ENCODE measurements around the gene ADRA2B.

DNA sequence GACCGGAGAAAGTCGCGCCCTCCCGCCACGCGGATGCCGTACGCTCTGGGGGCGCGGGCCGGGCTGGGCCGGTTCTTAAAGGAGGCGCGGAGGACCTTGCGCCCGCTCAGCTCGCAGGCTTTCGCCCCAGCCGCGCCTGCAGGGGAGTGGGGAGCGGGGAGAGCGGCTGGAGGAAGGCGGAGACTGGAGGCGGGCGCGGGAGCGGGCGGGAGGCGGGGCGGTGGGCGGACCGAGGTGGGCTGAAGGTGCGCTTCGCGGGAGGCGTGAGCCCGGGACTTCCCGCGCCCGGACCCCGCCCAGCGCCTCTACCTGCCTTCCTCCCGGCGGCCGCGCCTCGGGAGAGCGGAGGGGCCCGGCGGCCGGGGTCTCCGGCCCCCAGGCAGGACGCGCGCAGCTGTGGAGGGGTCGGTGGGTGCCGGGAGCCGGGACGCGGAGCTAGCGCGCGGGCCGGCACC, at the start of gene ADRA2B:
- TF ChIP-seq, protein P1, sequence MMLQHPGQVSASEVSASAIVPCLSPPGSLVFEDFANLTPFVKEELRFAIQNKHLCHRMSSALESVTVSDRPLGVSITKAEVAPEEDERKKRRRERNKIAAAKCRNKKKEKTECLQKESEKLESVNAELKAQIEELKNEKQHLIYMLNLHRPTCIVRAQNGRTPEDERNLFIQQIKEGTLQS (IDR thresholded peaks at IDR 0.05), result no peak
- TF ChIP-seq, protein P2, sequence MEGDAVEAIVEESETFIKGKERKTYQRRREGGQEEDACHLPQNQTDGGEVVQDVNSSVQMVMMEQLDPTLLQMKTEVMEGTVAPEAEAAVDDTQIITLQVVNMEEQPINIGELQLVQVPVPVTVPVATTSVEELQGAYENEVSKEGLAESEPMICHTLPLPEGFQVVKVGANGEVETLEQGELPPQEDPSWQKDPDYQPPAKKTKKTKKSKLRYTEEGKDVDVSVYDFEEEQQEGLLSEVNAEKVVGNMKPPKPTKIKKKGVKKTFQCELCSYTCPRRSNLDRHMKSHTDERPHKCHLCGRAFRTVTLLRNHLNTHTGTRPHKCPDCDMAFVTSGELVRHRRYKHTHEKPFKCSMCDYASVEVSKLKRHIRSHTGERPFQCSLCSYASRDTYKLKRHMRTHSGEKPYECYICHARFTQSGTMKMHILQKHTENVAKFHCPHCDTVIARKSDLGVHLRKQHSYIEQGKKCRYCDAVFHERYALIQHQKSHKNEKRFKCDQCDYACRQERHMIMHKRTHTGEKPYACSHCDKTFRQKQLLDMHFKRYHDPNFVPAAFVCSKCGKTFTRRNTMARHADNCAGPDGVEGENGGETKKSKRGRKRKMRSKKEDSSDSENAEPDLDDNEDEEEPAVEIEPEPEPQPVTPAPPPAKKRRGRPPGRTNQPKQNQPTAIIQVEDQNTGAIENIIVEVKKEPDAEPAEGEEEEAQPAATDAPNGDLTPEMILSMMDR (IDR thresholded peaks at IDR 0.05 in 2 of 3, conservative IDR thresholded peaks at IDR 0.05 in 1 of 3; ENCODE audit: borderline replicate concordance in 1 of 3, insufficient read depth in 1 of 3, low read depth in 2 of 3, low read length in 2 of 3), result no peak
- TF ChIP-seq JUND (IDR thresholded peaks at IDR 0.05), result no peak
- TF ChIP-seq CEBPB (IDR thresholded peaks at IDR 0.05; ENCODE audit: low read depth), result no peak

All from HCT116 (cell line).